ENCODE measurements around the gene LEAP2. TPM values are rescaled to one million over a fixed set of nuclear protein-coding genes. Genes with fewer than 3 reads are reported as not detected.

The LEAP2 gene
- 0.22 TPM for polyA plus RNA-seq (2013, experiment 1 of 2)
- polyA plus RNA-seq (2013, experiment 2 of 2), result 0.15 TPM

- Histone ChIP-seq H3K36me3 (ENCODE audit: control insufficient read depth in 1 of 2, insufficient read depth in 2 of 2, low read depth in 1 of 2, low read length in 2 of 2) (peaks cover 22 to 86% of the 10 kb centered on the region in 2 experiments), H3K4me1 (ENCODE audit: control insufficient read depth, insufficient read depth, low read depth, low read length) (peaks cover 9% of the 10 kb centered on the region), H2BK5ac (ENCODE audit: low read depth, low read length, poor library complexity, severe bottlenecking) (no peak within 1 kb of the TSS), H2BK120ac (ENCODE audit: low read depth, low read length) (no peak within 1 kb of the TSS), H4K8ac (ENCODE audit: low read length) (no peak within 1 kb of the TSS), H3K27me3 (ENCODE audit: control insufficient read depth in 1 of 2, insufficient read depth in 1 of 2, low read length in 2 of 2) (no peaks in the 10 kb centered on the region), H3K18ac (ENCODE audit: low read depth in 1 of 2, low read length in 2 of 2) (no peak within 1 kb of the TSS), H3K4me2 (ENCODE audit: low read length, poor library complexity, severe bottlenecking) (no peak within 1 kb of the TSS), H2BK12ac (ENCODE audit: low read length in 2 of 2) (no peak within 1 kb of the TSS), H3K14ac (ENCODE audit: low read length in 2 of 2) (no peak within 1 kb of the TSS), H3K9me3 (ENCODE audit: control insufficient read depth, low read length) (no peaks in the 10 kb centered on the region), H3K79me1 (replicated peaks; ENCODE audit: low read length, poor library complexity, severe bottlenecking) (peaks cover 11% of the 10 kb centered on the region), H3K9ac (ENCODE audit: low read length) (no peak within 1 kb of the TSS), H3K4me3 (ENCODE audit: insufficient read depth in 1 of 2, low read depth in 1 of 2, low read length in 2 of 2) (no peak within 1 kb of the TSS), H2AFZ (ENCODE audit: low read depth, low read length) (no peak within 1 kb of the TSS), H2BK15ac (ENCODE audit: low read depth, poor library complexity, severe bottlenecking) (no peak within 1 kb of the TSS), H4K91ac (ENCODE audit: low read length) (no peak within 1 kb of the TSS), H3K4ac (ENCODE audit: low read depth in 1 of 2, low read length in 2 of 2) (no peak within 1 kb of the TSS), H3K27ac (ENCODE audit: low read length, poor library complexity, severe bottlenecking) (no peak within 1 kb of the TSS), H3K23ac (ENCODE audit: low read length in 2 of 2) (no peak within 1 kb of the TSS), H2AK5ac (ENCODE audit: low read length, severe bottlenecking) (no peak within 1 kb of the TSS)
- 90% methylated on average over 6 of the region's 6 CpGs for WGBS
- DNase-seq, result no peak
Measured at GRCh38 chr5:132873119-132873929, at the start of gene LEAP2. Gene LEAP2, plus strand, starts transcription at chr5:132873668. Its CDS starts 27 bp downstream, at chr5:132873695.

GRCh38 chr5:132824426-132824825 lies 49.0 kb upstream of the LEAP2 start:
- no peak overlapping the region for H4K8ac ChIP-seq (ENCODE audit: low read length)
- H3K79me1 ChIP-seq (replicated peaks; ENCODE audit: low read length, poor library complexity, severe bottlenecking), result peaks cover 7% of the 10 kb centered on the region
- no peak overlapping the region for H2BK15ac ChIP-seq (ENCODE audit: low read depth, poor library complexity, severe bottlenecking)
- H3K9me3 ChIP-seq (ENCODE audit: control insufficient read depth, low read length), result no peaks in the 10 kb centered on the region
- WGBS, result 95% methylated on average over 3 of the region's 3 CpGs
- no peak overlapping the region for H3K4me2 ChIP-seq (ENCODE audit: low read length, poor library complexity, severe bottlenecking)
- H3K27ac ChIP-seq (ENCODE audit: low read length, poor library complexity, severe bottlenecking), result no peak overlapping the region
- H3K18ac ChIP-seq (ENCODE audit: low read depth in 1 of 2, low read length in 2 of 2), result no peak overlapping the region
- H2BK120ac ChIP-seq (ENCODE audit: low read depth, low read length), result no peak overlapping the region
- no peak overlapping the region for H2BK5ac ChIP-seq (ENCODE audit: low read depth, low read length, poor library complexity, severe bottlenecking)
- H2BK12ac ChIP-seq (ENCODE audit: low read length in 2 of 2), result no peak overlapping the region
- H3K9ac ChIP-seq (ENCODE audit: low read length), result no peak overlapping the region
- DNase-seq, result no peak
- H3K4ac ChIP-seq (ENCODE audit: low read depth in 1 of 2, low read length in 2 of 2), result no peak overlapping the region
- no peak overlapping the region for H2AK5ac ChIP-seq (ENCODE audit: low read length, severe bottlenecking)
- H3K23ac ChIP-seq (ENCODE audit: low read length in 2 of 2), result no peak overlapping the region
- H3K4me1 ChIP-seq (ENCODE audit: control insufficient read depth, insufficient read depth, low read depth, low read length), result peaks cover 12% of the 10 kb centered on the region
- no peak overlapping the region for H2AFZ ChIP-seq (ENCODE audit: low read depth, low read length)
- no peaks in the 10 kb centered on the region for H3K27me3 ChIP-seq (ENCODE audit: control insufficient read depth in 1 of 2, insufficient read depth in 1 of 2, low read length in 2 of 2)
- no peak overlapping the region for H4K91ac ChIP-seq (ENCODE audit: low read length)
- no peak overlapping the region for H3K14ac ChIP-seq (ENCODE audit: low read length in 2 of 2)
- no peak overlapping the region for H3K4me3 ChIP-seq (ENCODE audit: insufficient read depth in 1 of 2, low read depth in 1 of 2, low read length in 2 of 2)
- H3K36me3 ChIP-seq (ENCODE audit: control insufficient read depth in 1 of 2, insufficient read depth in 2 of 2, low read depth in 1 of 2, low read length in 2 of 2), result peaks cover 11 to 14% of the 10 kb centered on the region in 2 experiments

- H2BK120ac ChIP-seq (ENCODE audit: low read depth, low read length), result no peak overlapping the region
- peaks cover 11 to 14% of the 10 kb centered on the region in 2 experiments for H3K36me3 ChIP-seq (ENCODE audit: control insufficient read depth in 1 of 2, insufficient read depth in 2 of 2, low read depth in 1 of 2, low read length in 2 of 2)
- H3K27ac ChIP-seq (ENCODE audit: low read length, poor library complexity, severe bottlenecking), result no peak overlapping the region
- no peaks in the 10 kb centered on the region for H3K9me3 ChIP-seq (ENCODE audit: control insufficient read depth, low read length)
- H3K4me1 ChIP-seq (ENCODE audit: control insufficient read depth, insufficient read depth, low read depth, low read length), result peaks cover 19% of the 10 kb centered on the region
- peak overlapping the region; percentile 18 for H2AFZ ChIP-seq (ENCODE audit: low read depth, low read length)
- H3K79me1 ChIP-seq (replicated peaks; ENCODE audit: low read length, poor library complexity, severe bottlenecking), result peaks cover 7% of the 10 kb centered on the region
- no peak overlapping the region for H3K4me3 ChIP-seq (ENCODE audit: insufficient read depth in 1 of 2, low read depth in 1 of 2, low read length in 2 of 2)
- H4K8ac ChIP-seq (ENCODE audit: low read length), result peak overlapping the region; percentile 67
- H3K18ac ChIP-seq (ENCODE audit: low read depth in 1 of 2, low read length in 2 of 2), result peak overlapping the region; percentile 42
- peak overlapping the region; percentile 44 for H2BK15ac ChIP-seq (ENCODE audit: low read depth, poor library complexity, severe bottlenecking)
- H4K91ac ChIP-seq (ENCODE audit: low read length), result no peak overlapping the region
- no peak overlapping the region for H2AK5ac ChIP-seq (ENCODE audit: low read length, severe bottlenecking)
- no peak overlapping the region for H3K4me2 ChIP-seq (ENCODE audit: low read length, poor library complexity, severe bottlenecking)
- H2BK5ac ChIP-seq (ENCODE audit: low read depth, low read length, poor library complexity, severe bottlenecking), result no peak overlapping the region
- no peak overlapping the region for H2BK12ac ChIP-seq (ENCODE audit: low read length in 2 of 2)
- DNase-seq, result no peak
- peak overlapping the region in 1 of 2 experiments; percentile 38 for H3K14ac ChIP-seq (ENCODE audit: low read length in 2 of 2)
- no peak overlapping the region for H3K23ac ChIP-seq (ENCODE audit: low read length in 2 of 2)
- H3K4ac ChIP-seq (ENCODE audit: low read depth in 1 of 2, low read length in 2 of 2), result peak overlapping the region in 1 of 2 experiments; percentile 12
- 36% methylated on average over 67 of the region's 71 CpGs for WGBS
- H3K27me3 ChIP-seq (ENCODE audit: control insufficient read depth in 1 of 2, insufficient read depth in 1 of 2, low read length in 2 of 2), result no peaks in the 10 kb centered on the region
- no peak overlapping the region for H3K9ac ChIP-seq (ENCODE audit: low read length)
Measured at GRCh38 chr5:132825033-132825833, 48.2 kb upstream of the LEAP2 start.
